ENCODE data around the gene KIF14. TPM values are rescaled to one million over a fixed set of nuclear protein-coding genes. Genes with fewer than 3 reads are reported as not detected.
A peak's percentile ranks its signal among the peaks of the same experiment; 100 is the strongest.

KIF14 gene
- total and polyA plus RNA-seq, 11 donors = 0.04 to 2.0 (median 0.08) TPM; not detected in 2

- Histone ChIP-seq H3K4me3 (no peak overlapping the region), H3K9me3 (no peaks in the 10 kb centered on the region), H3K36me3 (no peaks in the 10 kb centered on the region), H3K4me1 (peaks cover 0 to 24% (median 2%) of the 10 kb centered on the region in 12 donors), H3K27ac (no peak overlapping the region), H3K27me3 (no peaks in the 10 kb centered on the region)
- DNase-seq (no peak), ATAC-seq (no peak)
- 24 to 42% (median 26%) methylated on average over 1 of the region's 1 CpG for WGBS, 4 donors
- intact Hi-C loops (cut with DNase I) = loop anchor here in 8 of 10 donors (5.0 to 10.0 kb wide), 5 partner anchors 37 to 419 kb away; partner anchors contain the start of gene KIF21B (in 1 of the 8)
- TF ChIP-seq CTCF (IDR thresholded peaks at IDR 0.05) = no peak
- TF ChIP-seq POLR2A (IDR thresholded peaks at IDR 0.05) = no peak
These were observed 4.9 kb upstream of the KIF14 start for GRCh38 chr1:200625381-200625824.

- no peaks in the 10 kb centered on the region for H3K36me3 ChIP-seq
- WGBS, 4 donors = 68 to 74% (median 69%) methylated on average over 2 of the region's 2 CpGs
- ATAC-seq (no peak), DNase-seq (no peak)
- TF ChIP-seq CTCF (IDR thresholded peaks at IDR 0.05) (no peak), POLR2A (IDR thresholded peaks at IDR 0.05) (no peak)
- peak overlapping the region in 1 of 12 donors; percentile 12 for H3K27ac ChIP-seq
- intact Hi-C loops (cut with DNase I) = loop anchor here in 9 of 10 donors (5.0 to 10.0 kb wide), 11 partner anchors 37 to 420 kb away; partner anchors contain the start of genes CAMSAP2 (in 2 of the 9), DDX59 (in 1 of the 9) and KIF21B (in 1 of the 9)
- no peaks in the 10 kb centered on the region for H3K9me3 ChIP-seq
- no peak overlapping the region for H3K4me3 ChIP-seq
- no peaks in the 10 kb centered on the region for H3K27me3 ChIP-seq
- H3K4me1 ChIP-seq = peaks cover 0 to 30% (median 8%) of the 10 kb centered on the region in 12 donors
These were observed 4.3 kb upstream of the KIF14 start for GRCh38 chr1:200624679-200625335.

GRCh38 chr1:200619894-200620272, 668 bp downstream of the KIF14 start:
- TF ChIP-seq CTCF (IDR thresholded peaks at IDR 0.05) (no peak), POLR2A (IDR thresholded peaks at IDR 0.05) (no peak)
- ATAC-seq = no peak
- 7 to 14% (median 13%) methylated on average over 6 of the region's 6 CpGs for WGBS, 4 donors

GRCh38 chr1:200610846-200611245, 9.7 kb downstream of the KIF14 start:
- Histone ChIP-seq H3K27me3 (no peaks in the 10 kb centered on the region), H3K4me1 (no peaks in the 10 kb centered on the region), H3K9me3 (no peaks in the 10 kb centered on the region), H3K27ac (no peak overlapping the region), H3K36me3 (no peaks in the 10 kb centered on the region), H3K4me3 (no peak overlapping the region)
- WGBS, 4 donors = 72 to 82% (median 75%) methylated on average over 2 of the region's 2 CpGs
- intact Hi-C loops (cut with DNase I) = loop anchor here in 1 of 10 donors (10.0 kb wide), 1 partner anchor 434 kb away; no protein-coding TSS in a partner anchor
- ATAC-seq (no peak), DNase-seq (no peak)
- TF ChIP-seq POLR2A (IDR thresholded peaks at IDR 0.05) (no peak), CTCF (IDR thresholded peaks at IDR 0.05) (no peak)

More at GRCh38 chr1:200619894-200620272, 668 bp downstream of the KIF14 start:
- DNase-seq = no peak
- intact Hi-C loops (cut with DNase I) = loop anchor here (2.0 to 10.0 kb wide), 13 partner anchors 47 to 425 kb away; partner anchors contain the start of genes CAMSAP2 (in 3 of the 10), DDX59 (in 1 of the 10) and KIF21B (in 1 of the 10)
- Histone ChIP-seq H3K27ac (no peak overlapping the region), H3K4me1 (peaks cover 0 to 27% (median 7%) of the 10 kb centered on the region in 12 donors), H3K4me3 (peak overlapping the region in 11 of 12 donors; percentile 47 to 87 (median 63)), H3K9me3 (no peaks in the 10 kb centered on the region), H3K36me3 (no peaks in the 10 kb centered on the region), H3K27me3 (no peaks in the 10 kb centered on the region)
